Purkinje cell (primary cell): ENCODE measurements around the gene OR7C2. TPM values are rescaled to one million over a fixed set of nuclear protein-coding genes. Genes with fewer than 3 reads are reported as not detected.

Source experiments
- polyA plus RNA-seq: library from polyadenylated mRNA; unstranded; fragments of >200 nt; fragmentation: Nextera tagmentation; gene quantifications from 2 replicates; pipeline ENCODE4 v1.2.1, GENCODE V29; 2014

OR7C2 gene
- not detected in 2 replicates for polyA plus RNA-seq

GRCh38 chr19:14941189-14941588 lies at the start of gene OR7C2:
TSS of gene OR7C2 (plus strand) at chr19:14941489. CDS start at chr19:14941489, 0 bp downstream.

GRCh38 chr19:14979476-14980255 lies 38.4 kb downstream of the OR7C2 start, which contains the start of gene SLC1A6:
TSS of gene SLC1A6 (minus strand) at chr19:14979864. CDS start at chr19:14972910, 6,954 bp downstream.

Other genes with a start within 250 kb of the OR7C2 start
- not detected in 2 replicates for gene ADGRE2, start 162.9 kb upstream of the OR7C2 start, polyA plus RNA-seq
- not detected in 2 replicates for gene OR7A5, start 106.3 kb upstream of the OR7C2 start, polyA plus RNA-seq
- 0.09 and 0.10 TPM in 2 replicates for gene OR7C1, start 106.3 kb upstream of the OR7C2 start, polyA plus RNA-seq
- not detected in 2 replicates for gene OR7A10, start 92.6 kb upstream of the OR7C2 start, polyA plus RNA-seq
- gene OR7A17, start 55.4 kb upstream of the OR7C2 start, polyA plus RNA-seq: not detected in 2 replicates
- 292 and 494 TPM in 2 replicates for gene SLC1A6, start 38.4 kb downstream of the OR7C2 start, polyA plus RNA-seq
- not detected in 2 replicates for gene CASP14, start 108.0 kb downstream of the OR7C2 start, polyA plus RNA-seq
- gene OR1I1, start 140.7 kb downstream of the OR7C2 start, polyA plus RNA-seq: not detected in 2 replicates
- not detected in 2 replicates for gene SYDE1, start 165.9 kb downstream of the OR7C2 start, polyA plus RNA-seq